Suprapubic skin (tissue), 4 donors: ENCODE data around the gene TULP4. TPM values are rescaled to one million over a fixed set of nuclear protein-coding genes. Genes with fewer than 3 reads are reported as not detected.

Source experiments
- DNase-seq, 2 donors: peaks; one replicate each; pipeline ENCODE4 v3.0.0-alpha.2; 2019; ENCODE audit warnings: low spot score in 2 of 2
- H3K27ac ChIP-seq: fragments of 200-600 bp; sonication (generic); one replicate; pipeline ENCODE4 v1.5.1; 2019
- H3K27me3 ChIP-seq: fragments of 200-600 bp; sonication (generic); one replicate; pipeline ENCODE4 v1.5.1; 2019
- H3K36me3 ChIP-seq: fragments of 200-600 bp; sonication (generic); one replicate; pipeline ENCODE4 v1.5.1; 2019
- H3K4me1 ChIP-seq: fragments of 200-600 bp; sonication (generic); one replicate; pipeline ENCODE4 v1.5.1; 2019
- H3K4me3 ChIP-seq: fragments of 200-600 bp; sonication (generic); one replicate; pipeline ENCODE4 v1.5.1; 2019; ENCODE audit warnings: mild to moderate bottlenecking
- H3K9me3 ChIP-seq: fragments of 200-600 bp; sonication (generic); one replicate; pipeline ENCODE4 v1.5.1; 2019
- CTCF ChIP-seq, 2 donors: fragments of 200-600 bp in 1 of 2; fragments of 450-650 bp in 1 of 2; sonication (generic) in 1 of 2; IDR thresholded peaks; one replicate each; pipeline ENCODE4 v1.5.1; 2016 to 2019; ENCODE audit warnings: antibody characterized with exemption in 2 of 2, mild to moderate bottlenecking in 1 of 2, moderate library complexity in 1 of 2
- EP300 ChIP-seq: sonication (generic); formaldehyde crosslinking; IDR thresholded peaks from one replicate; pipeline ENCODE4 v1.6.1; 2017; ENCODE audit warnings: antibody characterized with exemption
- POLR2A ChIP-seq, 2 donors: fragments of 450-650 bp; IDR thresholded peaks; one replicate each; pipeline ENCODE4 v1.6.1; 2017; ENCODE audit warnings: antibody characterized with exemption in 2 of 2, mild to moderate bottlenecking in 2 of 2, moderate library complexity in 2 of 2
- POLR2AphosphoS5 ChIP-seq, 3 donors: sonication (generic); formaldehyde crosslinking; IDR thresholded peaks; one replicate each; pipeline ENCODE4 v1.6.1; 2017; ENCODE audit warnings: antibody characterized with exemption in 3 of 3
- WGBS: methylation state at CpG from one replicate; pipeline ENCODE4 v1.1.5; 2018; 5-methylcytosine and 5-hydroxymethylcytosine counted together
- total RNA-seq, 4 donors: library from RNA; depleted of rRNA; stranded (reverse); fragments of >200 nt; gene quantifications; one replicate each; pipeline ENCODE4 v1.1.0, GENCODE V29; 2016

TULP4 gene
- total RNA-seq, 4 donors from 2014 or later, result 123 to 156 (median 132) TPM

GRCh38 chr6:158410784-158411183 is 98.5 kb downstream of the TULP4 start:
- no peak for DNase-seq
- H3K36me3 ChIP-seq, result no peaks in the 10 kb centered on the region
- H3K9me3 ChIP-seq, result no peaks in the 10 kb centered on the region
- 98% methylated on average over 8 of the region's 8 CpGs for WGBS
- no peak overlapping the region for H3K27ac ChIP-seq
- H3K4me3 ChIP-seq, result no peak overlapping the region
- TF ChIP-seq CTCF (IDR thresholded peaks at IDR 0.05) (no peak), POLR2A (IDR thresholded peaks at IDR 0.05) (no peak), EP300 (no peak), POLR2AphosphoS5 (IDR thresholded peaks at IDR 0.05) (no peak)
- no peaks in the 10 kb centered on the region for H3K27me3 ChIP-seq
- H3K4me1 ChIP-seq, result peaks cover 24% of the 10 kb centered on the region

GRCh38 chr6:158411998-158412397 is 99.7 kb downstream of the TULP4 start:
- TF ChIP-seq CTCF (IDR thresholded peaks at IDR 0.05), result no peak
- no peak for TF ChIP-seq POLR2AphosphoS5 (IDR thresholded peaks at IDR 0.05)
- no peak for TF ChIP-seq EP300
- no peak for TF ChIP-seq POLR2A (IDR thresholded peaks at IDR 0.05)
- H3K4me1 ChIP-seq, result peaks cover 24% of the 10 kb centered on the region
- H3K27ac ChIP-seq, result no peak overlapping the region
- no peaks in the 10 kb centered on the region for H3K9me3 ChIP-seq
- H3K27me3 ChIP-seq, result no peaks in the 10 kb centered on the region
- DNase-seq, result no peak
- 66% methylated on average over 4 of the region's 4 CpGs for WGBS
- no peak overlapping the region for H3K4me3 ChIP-seq
- H3K36me3 ChIP-seq, result no peaks in the 10 kb centered on the region

- WGBS, result 95% methylated on average over 16 of the region's 16 CpGs
- Histone ChIP-seq H3K27me3 (no peaks in the 10 kb centered on the region), H3K4me1 (peaks cover 21% of the 10 kb centered on the region), H3K27ac (no peak overlapping the region), H3K9me3 (no peaks in the 10 kb centered on the region), H3K36me3 (no peaks in the 10 kb centered on the region), H3K4me3 (no peak overlapping the region)
- DNase-seq, result no peak
- TF ChIP-seq CTCF (IDR thresholded peaks at IDR 0.05) (no peak), POLR2AphosphoS5 (IDR thresholded peaks at IDR 0.05) (no peak), POLR2A (IDR thresholded peaks at IDR 0.05) (no peak), EP300 (no peak)
Measured at GRCh38 chr6:158413028-158413427, 100.8 kb downstream of the TULP4 start.

- H3K27me3 ChIP-seq, result no peaks in the 10 kb centered on the region
- no peaks in the 10 kb centered on the region for H3K36me3 ChIP-seq
- WGBS, result 88% methylated on average over 5 of the region's 5 CpGs
- TF ChIP-seq CTCF (IDR thresholded peaks at IDR 0.05) (no peak), EP300 (no peak), POLR2AphosphoS5 (IDR thresholded peaks at IDR 0.05) (no peak), POLR2A (IDR thresholded peaks at IDR 0.05) (no peak)
- no peaks in the 10 kb centered on the region for H3K9me3 ChIP-seq
- H3K4me3 ChIP-seq, result no peak overlapping the region
- DNase-seq, result no peak
- H3K4me1 ChIP-seq, result peaks cover 14% of the 10 kb centered on the region
- H3K27ac ChIP-seq, result no peak overlapping the region
Measured at GRCh38 chr6:158413814-158414565, 101.7 kb downstream of the TULP4 start.

GRCh38 chr6:158414851-158415262 is 102.6 kb downstream of the TULP4 start:
- Histone ChIP-seq H3K4me3 (no peak overlapping the region), H3K9me3 (no peaks in the 10 kb centered on the region), H3K4me1 (peaks cover 6% of the 10 kb centered on the region), H3K36me3 (no peaks in the 10 kb centered on the region), H3K27me3 (no peaks in the 10 kb centered on the region), H3K27ac (no peak overlapping the region)
- WGBS, result 83% methylated on average over 5 of the region's 5 CpGs
- TF ChIP-seq POLR2AphosphoS5 (IDR thresholded peaks at IDR 0.05) (no peak), POLR2A (IDR thresholded peaks at IDR 0.05) (no peak), EP300 (no peak), CTCF (IDR thresholded peaks at IDR 0.05) (no peak)
- DNase-seq, result no peak
